Measurements from ENCODE around the gene CAPN10.
"Not testable (repeated sequence)": the region's sequence is repeated elsewhere in the genome, so short reads cannot be mapped to it uniquely, and the experiment has no call there.

CAPN10 gene, protein sequence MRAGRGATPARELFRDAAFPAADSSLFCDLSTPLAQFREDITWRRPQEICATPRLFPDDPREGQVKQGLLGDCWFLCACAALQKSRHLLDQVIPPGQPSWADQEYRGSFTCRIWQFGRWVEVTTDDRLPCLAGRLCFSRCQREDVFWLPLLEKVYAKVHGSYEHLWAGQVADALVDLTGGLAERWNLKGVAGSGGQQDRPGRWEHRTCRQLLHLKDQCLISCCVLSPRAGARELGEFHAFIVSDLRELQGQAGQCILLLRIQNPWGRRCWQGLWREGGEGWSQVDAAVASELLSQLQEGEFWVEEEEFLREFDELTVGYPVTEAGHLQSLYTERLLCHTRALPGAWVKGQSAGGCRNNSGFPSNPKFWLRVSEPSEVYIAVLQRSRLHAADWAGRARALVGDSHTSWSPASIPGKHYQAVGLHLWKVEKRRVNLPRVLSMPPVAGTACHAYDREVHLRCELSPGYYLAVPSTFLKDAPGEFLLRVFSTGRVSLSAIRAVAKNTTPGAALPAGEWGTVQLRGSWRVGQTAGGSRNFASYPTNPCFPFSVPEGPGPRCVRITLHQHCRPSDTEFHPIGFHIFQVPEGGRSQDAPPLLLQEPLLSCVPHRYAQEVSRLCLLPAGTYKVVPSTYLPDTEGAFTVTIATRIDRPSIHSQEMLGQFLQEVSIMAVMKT

DNA sequence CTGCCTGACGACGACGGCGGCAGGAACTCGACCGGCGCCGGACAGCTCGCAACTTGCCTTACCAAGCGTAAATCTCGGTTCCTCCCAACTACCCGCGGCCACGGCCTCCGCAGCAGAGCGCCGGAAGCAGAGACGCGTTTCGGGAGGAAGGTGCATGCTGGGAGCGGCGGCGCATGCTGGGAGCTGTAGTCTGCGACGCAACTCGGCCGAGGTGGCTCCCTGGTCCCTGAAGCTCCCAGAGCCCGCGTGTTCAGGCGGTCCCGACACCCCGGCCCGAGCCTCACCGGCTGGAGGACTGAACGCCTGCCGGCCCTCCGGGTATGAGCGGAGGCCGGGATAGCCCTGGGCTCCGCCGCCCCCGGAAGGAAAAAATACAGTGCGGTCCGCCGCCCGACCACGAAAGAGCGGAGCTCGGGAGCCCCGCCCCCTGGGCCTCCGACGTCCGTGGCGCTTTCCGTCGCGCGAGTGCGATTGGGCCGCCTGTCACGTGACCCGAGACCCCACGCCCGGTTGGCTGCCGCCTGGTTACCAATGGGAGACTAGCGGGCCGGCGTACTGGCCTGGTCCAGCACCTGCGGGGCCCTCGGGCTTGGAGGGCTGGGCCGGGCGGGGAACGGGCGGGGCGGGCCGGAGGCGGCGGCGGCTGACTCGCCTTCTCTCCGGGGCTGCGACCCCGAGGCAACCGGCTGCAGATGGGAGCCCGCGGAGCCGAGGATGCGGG, at the start of gene CAPN10:
TSS of gene CAPN10 (plus strand) at position 537 of the 721 bp plus-strand sequence. CDS start at position 715, 178 bp downstream.
- peak; percentile 84 to 99 for DNase-seq

DNA sequence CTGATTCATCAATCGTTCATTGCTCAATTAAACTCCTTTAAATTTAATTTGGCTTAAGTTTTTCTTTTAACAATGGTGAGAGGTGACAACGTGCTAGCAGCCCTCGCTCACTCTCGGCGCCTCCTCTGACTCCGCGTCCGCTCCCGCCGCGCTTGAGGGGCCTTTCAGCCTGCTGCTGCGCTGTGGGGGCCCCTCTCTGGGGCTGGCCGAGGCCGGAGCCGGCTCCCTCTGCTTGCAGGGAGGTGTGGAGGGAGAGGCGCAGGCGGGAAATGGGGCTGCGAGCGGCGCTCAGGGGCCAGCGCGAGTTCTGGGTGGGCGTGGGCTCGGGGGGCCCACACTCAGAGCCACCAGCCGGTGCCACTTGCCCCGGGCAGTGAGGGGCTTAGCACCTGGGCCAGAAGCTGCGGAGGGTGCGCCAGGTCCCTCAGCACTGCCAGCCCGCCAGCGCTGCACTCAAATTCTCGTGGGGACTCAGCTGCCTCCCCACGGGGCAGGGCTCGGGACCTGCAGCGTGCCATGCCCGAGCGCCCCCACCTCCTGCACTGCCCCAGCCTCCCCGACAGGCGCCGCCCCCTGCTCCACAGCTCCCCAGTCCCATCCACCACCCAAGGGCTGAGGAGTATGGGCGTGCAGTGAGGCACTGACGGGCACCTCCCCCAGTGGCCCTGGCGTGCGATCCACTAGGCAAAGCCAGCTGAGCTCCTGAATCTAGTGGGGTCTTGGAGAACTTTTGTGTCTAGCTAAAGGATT, 48.3 kb upstream of the CAPN10 start:
- DNase-seq, result no peak

DNA sequence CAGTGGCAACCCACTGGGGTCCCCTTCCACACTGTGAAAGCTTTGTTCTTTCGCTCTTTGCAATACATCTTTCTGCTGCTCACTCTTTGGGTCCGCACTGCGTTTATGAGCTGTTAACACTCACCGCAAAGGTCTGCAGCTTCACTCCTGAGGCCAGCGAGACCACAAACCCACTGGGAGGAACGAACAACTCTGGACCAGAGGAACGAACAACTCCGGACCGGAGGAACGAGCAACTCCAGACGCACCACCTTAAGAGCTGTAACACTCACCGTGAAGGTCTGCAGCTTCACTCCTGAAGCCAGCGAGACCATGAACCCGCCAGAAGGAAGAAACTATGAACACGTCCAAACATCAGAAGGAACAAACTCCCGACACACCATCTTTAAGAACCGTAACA, 47.4 kb upstream of the CAPN10 start:
- not testable (repeated sequence) for DNase-seq

DNA sequence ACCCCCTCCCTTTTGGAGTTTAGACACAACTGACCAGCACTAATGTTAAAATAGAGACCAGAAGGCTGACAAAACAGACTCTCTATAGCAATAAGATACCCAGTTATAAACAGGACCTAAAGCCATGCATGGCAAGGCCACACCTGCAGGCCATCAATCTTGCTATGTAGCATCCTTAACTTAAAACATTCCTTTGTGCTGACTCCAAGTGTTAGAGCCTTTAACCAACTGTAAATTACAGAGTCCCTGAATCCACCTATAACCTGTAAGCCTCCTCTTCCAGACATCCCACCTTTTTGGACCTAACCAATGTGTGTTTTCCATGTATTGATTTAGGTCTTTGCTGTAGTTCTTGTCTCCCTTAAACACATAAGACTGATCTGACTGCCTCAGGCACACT, 46.6 kb upstream of the CAPN10 start:
- DNase-seq, result no peak

DNA sequence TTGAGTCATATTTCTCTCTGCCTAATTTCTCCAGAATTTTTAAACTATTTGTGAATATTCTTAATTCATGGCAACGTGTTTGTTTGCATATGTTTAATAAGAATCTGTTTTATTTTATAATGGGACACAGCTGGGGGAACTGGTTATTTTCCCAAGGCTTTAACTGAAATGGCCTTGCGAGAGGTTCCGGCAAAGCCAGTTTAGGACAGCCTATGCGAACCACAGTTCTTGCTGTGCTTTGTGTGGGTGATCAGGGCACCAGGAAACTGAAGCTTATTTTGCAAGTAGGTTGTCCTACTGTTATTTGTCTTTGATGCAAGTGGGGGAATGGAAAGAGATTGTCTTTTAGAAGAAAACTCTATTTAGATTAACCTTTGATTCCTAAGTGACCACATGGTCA, 35.2 kb upstream of the CAPN10 start:
- DNase-seq, result no peak

DNA sequence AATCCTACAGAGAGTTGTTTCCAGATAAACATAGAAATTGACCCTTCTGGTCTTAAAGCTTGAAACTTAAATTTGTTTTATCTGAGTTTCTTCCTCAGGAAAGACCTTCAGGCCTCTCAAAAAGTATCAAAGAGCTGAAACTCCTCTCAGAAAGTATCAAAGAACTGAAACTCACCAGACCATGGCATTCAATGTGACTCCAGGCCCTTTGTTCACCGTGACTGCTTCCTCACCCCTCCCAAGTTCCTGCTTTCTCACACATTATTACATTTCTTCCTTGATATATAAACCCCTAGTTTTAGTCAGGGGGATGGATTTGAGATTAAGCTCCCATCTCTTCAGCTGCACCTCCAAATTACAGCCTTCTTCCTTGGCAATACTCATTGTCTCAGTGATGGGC, 34.7 kb upstream of the CAPN10 start:
- no peak for DNase-seq

DNA sequence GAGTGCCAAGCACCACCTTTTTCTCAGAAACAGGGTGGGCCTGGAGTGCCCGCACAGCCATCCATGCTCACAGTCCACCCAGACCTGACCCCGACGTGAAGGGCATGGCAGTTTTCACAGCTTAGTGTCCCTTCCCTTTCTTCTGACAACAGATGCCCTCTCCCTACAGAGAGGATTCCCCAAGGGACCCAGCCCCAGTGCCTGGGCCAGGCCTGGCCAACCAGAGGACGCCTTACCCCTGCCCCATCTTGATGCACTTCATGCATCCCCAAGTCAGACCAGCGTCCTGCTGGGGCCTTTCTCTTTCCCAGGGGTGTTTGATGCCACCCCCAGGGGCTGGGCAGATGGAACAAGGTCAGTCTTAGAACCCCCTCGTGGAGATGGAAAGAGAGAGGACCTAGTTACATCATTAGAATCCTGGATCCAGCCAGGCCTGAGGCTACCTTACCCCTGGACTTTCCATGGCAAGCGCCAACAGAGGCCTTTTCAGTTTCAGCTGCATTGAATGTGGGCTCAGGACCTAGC, 32.5 kb upstream of the CAPN10 start:
- DNase-seq, result no peak

DNA sequence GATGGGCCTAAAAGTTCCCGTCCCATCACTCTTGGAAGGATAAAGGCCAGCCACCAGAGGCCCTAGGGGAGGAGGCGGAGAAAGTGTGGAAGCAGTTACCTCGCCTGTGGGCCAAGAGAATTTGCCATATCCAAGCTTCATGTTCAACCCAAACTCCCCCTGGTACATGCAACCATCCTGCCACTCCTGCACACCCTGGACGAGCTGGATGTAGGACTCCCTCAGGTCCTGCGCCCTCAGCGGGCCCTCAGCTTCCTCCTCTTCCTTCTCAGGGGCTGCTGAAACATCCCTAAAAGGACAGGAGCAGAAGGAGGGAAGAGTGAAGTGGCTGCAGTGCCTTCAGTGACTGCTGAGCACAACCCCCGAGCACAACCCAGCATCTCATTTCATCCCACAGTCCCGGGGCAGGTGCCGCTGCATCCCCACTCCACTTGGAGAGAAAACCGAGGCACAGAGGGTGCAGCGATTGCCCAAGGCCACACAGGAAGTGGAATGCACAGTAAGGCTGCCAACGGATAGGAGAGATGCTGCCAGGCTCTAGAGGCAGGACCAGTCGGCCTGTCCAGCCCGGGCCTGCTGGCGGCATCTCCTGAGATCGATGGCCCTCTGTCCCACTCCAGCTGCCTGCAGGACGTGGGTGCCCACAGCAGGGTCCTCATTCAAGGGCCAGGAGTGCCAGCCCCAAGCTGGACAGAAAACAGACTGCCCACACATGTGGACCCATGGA, 31.6 kb upstream of the CAPN10 start:
- DNase-seq, result no peak

DNA sequence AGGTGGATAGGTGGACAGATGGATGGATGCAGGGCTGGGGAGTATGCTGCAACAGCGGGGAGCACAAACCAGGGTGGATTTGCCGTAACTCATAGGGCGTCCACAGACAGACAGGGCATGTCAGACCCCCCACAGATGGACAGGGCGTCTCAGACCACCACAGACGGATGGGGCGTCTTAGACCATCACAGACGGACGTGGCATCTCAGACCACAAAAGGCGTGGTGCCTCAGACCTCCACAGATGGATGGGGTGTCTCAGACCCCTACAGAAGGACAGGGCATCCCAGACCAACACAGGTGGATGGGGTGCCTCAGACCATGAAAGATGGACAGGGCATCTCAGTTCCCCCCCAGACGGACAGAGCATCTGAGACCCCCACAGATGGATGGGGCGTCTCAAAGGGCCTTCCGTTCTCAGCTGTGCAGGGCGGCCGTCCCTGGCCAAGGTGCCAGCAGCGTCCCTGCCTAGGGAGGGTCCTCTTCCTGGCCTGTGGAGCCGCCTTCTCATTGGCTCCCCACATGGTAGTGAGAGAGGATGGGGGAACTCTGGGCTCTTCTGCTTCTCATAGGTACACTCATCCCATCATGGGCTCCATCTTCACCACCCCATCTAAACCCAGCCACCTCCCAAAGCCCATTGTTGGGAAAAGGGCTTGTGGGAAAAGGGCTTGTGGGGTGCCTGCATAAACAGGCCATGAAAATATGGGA, 30.8 kb upstream of the CAPN10 start:
- no peak for DNase-seq

DNA sequence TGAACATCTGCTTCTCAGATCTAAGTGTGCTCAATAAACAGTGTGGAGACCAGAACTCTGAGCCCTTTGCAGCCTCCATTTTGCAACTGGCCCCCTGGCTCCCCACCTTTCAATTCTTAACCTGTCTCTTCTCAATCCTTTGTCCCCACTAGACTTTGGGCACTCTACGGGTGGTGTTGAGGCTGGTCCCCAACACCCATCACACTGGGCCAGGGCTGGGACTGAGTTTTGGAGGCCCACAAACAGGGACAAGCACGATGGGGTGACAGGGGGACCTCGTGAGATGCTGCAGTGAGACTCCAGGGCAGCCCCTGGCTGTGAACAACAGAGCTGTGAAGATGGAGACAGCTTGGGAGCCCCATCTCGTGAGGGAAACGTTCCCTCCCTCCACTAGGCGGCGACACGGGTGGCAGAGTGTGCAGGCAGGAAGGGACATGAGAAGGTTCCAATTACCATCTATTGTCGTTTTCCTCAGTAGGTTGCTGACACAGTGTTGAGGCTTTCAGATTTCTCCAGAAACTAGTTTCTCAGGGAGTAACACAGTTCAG, 29.9 kb upstream of the CAPN10 start:
- no peak for DNase-seq

DNA sequence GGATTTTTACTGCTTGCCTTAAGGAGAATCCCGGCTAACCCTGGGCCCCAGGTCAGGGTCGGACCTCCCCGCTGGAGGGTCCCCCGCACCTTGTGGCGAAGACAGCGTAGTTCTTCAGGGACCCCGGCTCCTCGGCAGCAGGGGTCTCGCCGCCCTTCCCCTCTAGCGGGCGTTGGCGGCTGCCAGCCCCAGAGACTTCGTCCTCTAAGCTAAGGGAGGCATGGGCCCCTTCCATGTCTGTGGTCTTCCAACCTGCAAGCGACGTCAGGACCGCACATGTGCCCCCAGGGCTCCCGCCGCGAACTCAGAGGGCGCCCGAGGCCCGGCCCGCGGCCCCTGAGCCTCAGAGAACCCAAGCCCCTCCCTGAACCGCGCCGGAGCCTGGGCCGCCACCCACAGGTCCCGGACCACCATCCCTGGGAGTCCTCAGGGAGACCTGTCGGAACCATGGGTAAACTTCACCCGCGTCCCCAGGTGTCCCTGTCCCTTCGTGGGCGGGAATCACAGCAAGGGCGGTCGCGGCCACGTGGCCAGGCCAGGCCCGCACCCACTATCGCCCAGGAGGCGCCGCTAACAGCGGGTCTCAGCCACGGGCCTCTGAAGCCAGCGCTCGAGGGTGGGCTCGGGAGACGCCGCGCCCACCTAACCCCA, 29.3 kb upstream of the CAPN10 start:
- DNase-seq, result no peak

DNA sequence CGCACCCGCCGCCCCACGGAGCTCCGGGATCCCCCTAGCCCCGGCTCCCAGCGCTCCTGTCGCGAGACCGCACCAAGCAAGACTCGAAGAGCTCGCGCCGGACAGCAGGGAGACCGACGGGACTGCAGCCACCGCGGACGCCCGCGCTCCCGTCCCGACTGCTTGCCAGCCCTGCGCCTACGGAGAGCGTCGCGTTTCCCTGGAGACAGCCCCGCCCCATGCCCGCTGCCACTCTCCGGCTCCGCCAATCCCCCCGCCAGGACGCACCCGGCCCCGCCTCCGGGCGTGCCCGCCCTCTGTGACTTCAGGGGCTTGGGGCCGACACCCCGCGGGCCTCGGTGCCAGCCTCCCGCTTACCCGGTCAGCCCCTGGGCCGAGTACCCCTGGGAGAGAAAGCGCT, 28.7 kb upstream of the CAPN10 start, which contains the start of gene ANKMY1:
TSS of gene ANKMY1 (minus strand) at position 181 of the 400 bp plus-strand sequence. CDS start 653 bp downstream, outside the sequence.
- DNase-seq, result no peak

DNA sequence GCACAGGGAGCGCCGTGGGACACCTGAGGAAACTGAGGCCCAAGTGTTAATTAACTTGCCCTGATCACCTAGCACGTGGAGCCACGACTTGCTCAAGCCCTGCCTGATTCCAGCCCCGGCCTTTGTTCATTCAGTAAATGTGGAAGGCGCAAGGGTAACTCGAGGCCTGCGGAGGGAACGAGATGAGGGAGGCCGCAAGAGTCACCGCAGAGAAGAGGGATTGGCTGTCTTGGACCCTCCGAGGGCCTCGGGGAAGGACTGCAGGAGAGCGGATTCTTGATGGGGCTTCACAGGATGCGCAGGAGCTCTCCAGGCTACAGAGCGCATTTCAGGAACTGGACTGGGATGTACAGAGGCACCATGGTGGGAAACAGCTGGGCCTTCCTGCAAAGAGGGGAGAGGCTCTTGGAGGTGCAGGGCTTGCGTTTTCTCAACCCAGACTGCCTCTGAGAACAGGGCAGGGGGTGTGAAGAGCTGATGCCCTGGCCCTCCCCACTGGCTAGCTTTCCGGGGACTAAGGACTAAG, 28.2 kb upstream of the CAPN10 start:
- DNase-seq, result no peak

DNA sequence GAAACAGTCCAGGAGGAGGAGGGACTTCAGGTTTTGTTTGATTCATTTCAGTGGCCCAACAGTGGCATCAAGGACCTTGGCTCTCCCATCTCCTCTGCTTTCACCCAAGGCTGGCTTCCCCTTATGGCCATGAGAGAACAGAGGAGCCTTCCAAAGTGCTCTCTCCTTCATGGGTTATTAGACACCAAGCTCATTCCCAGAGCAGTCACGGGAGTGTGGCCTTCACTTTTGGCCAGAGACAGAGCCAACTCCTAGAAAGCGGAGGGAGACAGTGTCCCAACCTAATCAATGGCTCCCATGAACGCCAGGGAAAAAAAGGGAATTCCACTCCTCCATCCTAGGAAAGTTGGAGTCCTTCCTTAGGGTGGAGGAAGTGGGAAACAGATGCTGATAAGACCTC, 27.2 kb upstream of the CAPN10 start:
- no peak for DNase-seq

DNA sequence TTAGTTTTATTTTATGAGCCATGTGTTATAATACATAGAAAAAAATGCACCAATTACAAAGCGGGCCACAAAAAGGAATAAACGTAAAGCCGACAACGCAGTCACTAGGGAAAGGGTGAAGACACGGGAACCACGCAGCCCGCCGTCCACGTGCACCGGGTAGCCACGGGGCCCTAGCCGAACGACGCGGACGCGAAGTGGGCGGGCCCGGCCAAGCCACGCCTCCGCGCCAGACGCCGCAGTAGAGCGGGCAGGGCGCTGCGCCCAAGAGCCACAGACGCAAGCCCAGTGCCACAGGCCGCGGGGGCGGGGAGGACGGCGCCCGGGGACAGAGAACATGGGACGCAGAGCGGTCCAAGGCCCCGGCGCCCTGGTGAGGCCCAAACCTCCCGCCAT, 26.5 kb upstream of the CAPN10 start, which contains the start of gene DUSP28:
TSS of gene DUSP28 (plus strand) at position 274 of the 396 bp plus-strand sequence. CDS start 328 bp downstream, outside the sequence.
- peak; percentile 45 to 87 for DNase-seq

DNA sequence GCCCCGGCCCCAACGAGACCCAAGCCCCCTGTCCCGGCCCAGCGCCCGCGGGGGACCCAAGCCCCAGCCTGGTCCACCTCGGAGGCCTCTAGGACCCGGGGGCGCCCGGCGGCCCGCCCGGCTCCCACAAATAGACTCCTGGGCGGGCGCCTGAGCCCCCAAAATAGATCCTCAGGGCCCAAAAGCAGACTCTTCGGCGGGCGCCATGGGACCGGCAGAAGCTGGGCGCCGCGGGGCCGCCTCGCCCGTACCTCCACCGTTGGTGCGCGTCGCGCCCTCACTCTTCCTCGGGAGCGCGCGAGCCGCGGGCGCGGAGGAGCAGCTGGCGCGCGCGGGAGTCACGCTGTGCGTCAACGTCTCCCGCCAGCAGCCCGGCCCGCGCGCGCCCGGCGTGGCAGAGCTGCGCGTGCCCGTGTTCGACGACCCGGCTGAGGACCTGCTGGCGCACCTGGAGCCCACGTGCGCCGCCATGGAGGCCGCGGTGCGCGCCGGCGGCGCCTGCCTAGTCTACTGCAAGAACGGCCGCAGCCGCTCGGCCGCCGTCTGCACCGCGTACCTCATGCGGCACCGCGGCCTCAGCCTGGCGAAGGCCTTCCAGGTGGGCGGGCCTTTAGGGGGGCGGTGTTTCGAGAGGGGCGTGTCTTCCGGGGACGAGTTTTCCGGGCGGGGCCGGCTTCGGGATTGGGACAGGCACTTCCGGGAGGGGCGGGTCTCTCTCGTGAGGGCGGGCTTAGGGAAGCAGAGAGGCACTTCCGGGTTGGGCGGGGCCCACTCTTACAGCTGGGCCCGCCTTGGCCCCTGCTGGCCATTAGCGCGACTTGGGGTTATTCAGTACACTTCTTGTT, 25.8 kb upstream of the CAPN10 start:
- DNase-seq, result peak; percentile 96 to 97

DNA sequence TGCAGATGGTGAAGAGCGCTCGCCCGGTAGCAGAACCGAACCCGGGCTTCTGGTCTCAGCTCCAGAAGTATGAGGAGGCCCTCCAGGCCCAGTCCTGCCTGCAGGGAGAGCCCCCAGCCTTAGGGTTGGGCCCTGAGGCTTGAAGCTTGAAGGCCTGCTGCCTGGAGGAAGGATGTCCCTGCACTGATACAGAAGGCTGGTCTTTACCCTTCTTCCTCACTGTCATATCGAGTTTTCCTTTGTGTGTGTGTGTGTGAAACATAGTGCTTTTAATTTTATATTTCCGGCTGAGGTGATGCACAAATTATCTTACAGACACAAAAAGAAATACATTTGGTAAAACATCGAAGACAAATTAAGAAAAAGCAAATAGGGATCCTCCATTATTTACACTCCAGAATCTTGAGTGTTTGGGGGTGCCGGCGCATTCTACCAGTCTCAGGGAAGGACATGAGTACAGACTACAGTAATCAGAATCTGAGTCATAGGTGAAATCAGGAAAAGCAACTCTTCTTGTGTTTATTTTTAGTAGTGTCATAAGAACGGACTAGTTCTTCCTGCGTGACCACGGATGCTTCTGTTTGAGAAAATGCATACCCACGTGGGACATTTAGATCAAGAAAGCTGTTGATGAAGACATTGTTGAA, 25.1 kb upstream of the CAPN10 start:
- DNase-seq, result peak in 1 of 2 donors; percentile 81

DNA sequence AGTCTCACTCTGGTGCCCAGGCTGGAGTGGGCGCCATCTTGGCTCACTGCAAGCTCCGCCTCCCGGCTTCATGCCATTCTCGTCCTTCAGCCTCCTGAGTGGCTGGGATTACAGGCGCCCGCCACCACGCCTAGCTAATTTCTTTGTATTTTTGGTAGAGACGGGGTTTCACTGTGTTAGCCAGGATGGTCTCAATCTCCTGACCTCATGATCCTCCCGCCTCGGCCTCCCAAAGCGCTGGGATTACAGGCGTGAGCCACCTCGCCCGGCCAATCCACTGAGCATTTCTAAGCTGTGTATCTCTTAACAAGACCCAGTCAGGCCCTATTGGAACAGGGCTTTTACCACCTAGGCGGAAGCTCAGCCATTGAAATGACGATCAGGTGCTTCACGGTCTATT, 23.3 kb upstream of the CAPN10 start:
- not testable (repeated sequence) for DNase-seq
